HG02981 (cell line): ENCODE results near the gene EEF1B2.

Experiments
- ATAC-seq: cut with Tn5 transposase; IDR thresholded peaks from one replicate; pipeline ENCODE4 v1.9.1; 2021; ENCODE audit warnings: mild to moderate bottlenecking, moderate library complexity; ENCODE audit not compliant: unreplicated experiment

Gene EEF1B2

DNA sequence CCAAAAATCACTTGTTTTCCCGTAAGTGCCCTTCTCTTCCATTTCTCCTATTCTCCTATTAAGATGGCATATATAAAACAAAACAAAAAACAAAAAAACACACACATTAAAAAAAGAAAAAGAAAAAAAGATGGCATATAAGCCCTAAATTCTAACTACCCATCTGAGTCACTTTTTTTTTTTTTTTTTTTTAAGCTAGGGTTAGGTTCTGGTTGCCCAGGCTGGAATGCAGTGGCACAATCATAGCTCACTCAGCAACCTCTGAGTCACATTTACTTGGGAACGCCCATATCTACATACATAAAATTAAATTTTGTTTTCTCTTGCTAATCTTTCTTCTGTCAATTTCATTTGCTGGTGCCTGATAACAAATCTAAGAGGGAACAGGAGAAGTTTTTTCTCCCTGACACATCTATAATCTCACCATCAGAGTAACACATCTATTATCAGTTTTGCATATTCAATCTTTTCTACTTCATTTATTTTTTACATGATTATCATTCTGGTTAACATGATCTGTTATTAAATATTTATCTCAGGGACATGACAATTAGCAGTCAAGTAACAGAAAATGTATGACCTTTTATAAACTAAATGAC lies 52.1 kb downstream of the EEF1B2 start:
- ATAC-seq: no peak
